Adrenal gland (tissue), 12 donors: Measurements from ENCODE around the gene CNRIP1. TPM values are rescaled to one million over a fixed set of nuclear protein-coding genes. Genes with fewer than 3 reads are reported as not detected.

Experiments
- DNase-seq, 7 donors: peaks; one replicate each; pipeline ENCODE4 v3.0.0-alpha.2; 2019 to 2020
- H3K27ac ChIP-seq, 5 donors: fragments of 200-600 bp; sonication (generic) in 4 of 5; 1 replicate in 3 of 5; 2 replicates in 2 of 5; pipeline versions ENCODE4 v1.5.1 to v1.8.0; 2016 to 2020; ENCODE audit warnings: mild to moderate bottlenecking in 1 of 5
- H3K27me3 ChIP-seq: fragments of 200-600 bp; 2 replicates; pipeline ENCODE4 v1.8.0; 2021
- H3K36me3 ChIP-seq, 2 donors: fragments of 200-600 bp; replicated peaks in 1 of 2; 1 replicate in 1 of 2; 2 replicates in 1 of 2; pipeline versions ENCODE4 v1.5.1 to v1.8.0; 2018 to 2022
- H3K4me1 ChIP-seq, 2 donors: fragments of 200-600 bp; replicated peaks in 1 of 2; 1 replicate in 1 of 2; 2 replicates in 1 of 2; pipeline versions ENCODE4 v1.5.1 to v1.8.0; 2018 to 2021
- H3K4me3 ChIP-seq, 4 donors: fragments of 200-600 bp; sonication (generic) in 3 of 4; one replicate each; pipeline ENCODE4 v1.5.1; 2016 to 2018
- H3K9me3 ChIP-seq, 3 donors: fragments of 200-600 bp; sonication (generic) in 1 of 3; replicated peaks in 1 of 3; 1 replicate in 2 of 3; 2 replicates in 1 of 3; pipeline versions ENCODE4 v1.5.1 to v1.8.0; 2016 to 2021
- CTCF ChIP-seq, 6 experiments: fragments of 450-650 bp in 4 of 6; fragments of 200-600 bp in 2 of 6; sonication (generic) in 1 of 6; IDR thresholded peaks; 1 replicate in 5 of 6; 2 replicates in 1 of 6; pipeline versions ENCODE4 v1.5.1 to v1.8.0; 2016 to 2021; ENCODE audit warnings: antibody characterized with exemption in 6 of 6, mild to moderate bottlenecking in 2 of 6, moderate library complexity in 1 of 6
- POLR2A ChIP-seq, 2 donors: fragments of 450-650 bp; IDR thresholded peaks; one replicate each; pipeline ENCODE4 v1.6.1; 2017; ENCODE audit warnings: antibody characterized with exemption in 2 of 2, mild to moderate bottlenecking in 2 of 2, moderate library complexity in 1 of 2
- WGBS, 4 donors: extraction: QIAGEN DNeasy Blood & Tissue Kit in 2 of 4; methylation state at CpG; one replicate each; pipeline versions ENCODE4 v1.1.5 to v1.1.7; 2013 to 2017; 5-methylcytosine and 5-hydroxymethylcytosine counted together
- intact Hi-C, 2 donors: fragments of 100-400 bp; cut with DNase I; formaldehyde crosslinking; loops; one replicate each; pipeline versions ENCODE4 v1.14.1 to v1.15.0; 2022 to 2023
- polyA plus RNA-seq, 3 donors: library from polyadenylated mRNA; stranded (reverse); fragments of 200-250 nt in 2 of 3; fragments of 350-450 nt in 1 of 3; fragmentation: Illumina TruSeq in 1 of 3; extraction: RNeasy Lipid Tissue Mini Kit (QIAGEN cat#74804) in 1 of 3; gene quantifications; one replicate each; pipeline ENCODE4 v1.2.3, GENCODE V29; 2013 to 2014
- total RNA-seq, 9 donors: library from RNA; depleted of rRNA in 4 of 9; stranded (reverse); fragments of >200 nt in 4 of 9; fragments of 120-200 nt in 1 of 9; fragmentation: NEBNext Ultra II Directional in 1 of 9; extraction: Animal tissue kit (Norgen Biotek cat#: 25700) in 1 of 9; gene quantifications; one replicate each; pipeline versions ENCODE4 v1.1.0 to v1.2.4, GENCODE V29; 2013 to 2023
- donor health status: healthy with polysubstance abuse.
- donor health status: Bipolar disorder and iron deficiency.
- donor health status: DM: yes; HTN: yes; CAD: no.
- donor health status: DM: no; HTN: no; CAD: no.
- donor health status: DM: no; HTN: no; CAD: no.
- donor health status: DM: yes; HTN: yes; CAD: no.

The CNRIP1 gene
- total and polyA plus RNA-seq, 12 donors = 4.3 to 16.6 (median 13.0) TPM

- TF ChIP-seq CTCF (IDR thresholded peaks at IDR 0.05) (no peak), POLR2A (IDR thresholded peaks at IDR 0.05) (no peak)
- Histone ChIP-seq H3K36me3 (no peaks in the 10 kb centered on the region), H3K4me1 (no peaks in the 10 kb centered on the region), H3K4me3 (no peak overlapping the region), H3K27ac (no peak overlapping the region), H3K9me3 (no peaks in the 10 kb centered on the region), H3K27me3 (no peaks in the 10 kb centered on the region)
- intact Hi-C loops = no loop called here
- WGBS, 4 donors = 76 to 91% (median 89%) methylated on average over 3 of the region's 3 CpGs
- DNase-seq = no peak
Measured at GRCh38 chr2:68294187-68294586, 25.6 kb downstream of the CNRIP1 start.

DNA sequence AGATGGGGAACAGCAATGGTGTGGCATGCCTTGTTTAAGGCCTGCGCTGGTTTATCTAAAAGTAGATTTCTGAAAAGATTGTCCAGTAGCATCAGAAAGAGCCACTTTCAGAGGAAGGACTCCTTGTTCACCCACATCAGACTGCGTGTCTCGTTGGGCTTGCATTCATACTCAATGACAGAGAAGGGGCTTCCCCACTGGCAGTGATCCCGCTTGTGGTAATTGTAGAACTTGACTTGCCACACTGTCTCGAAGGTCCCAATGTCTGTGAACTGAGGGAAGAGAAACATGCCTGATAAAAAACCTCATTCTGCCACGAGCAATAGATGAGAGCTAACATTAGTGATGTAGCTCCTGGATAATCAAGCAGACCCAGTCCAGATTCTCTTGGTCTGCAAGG is 26.0 kb downstream of the CNRIP1 start:
- intact Hi-C loops = no loop called here
- Histone ChIP-seq H3K27me3 (no peaks in the 10 kb centered on the region), H3K4me1 (no peaks in the 10 kb centered on the region), H3K9me3 (no peaks in the 10 kb centered on the region), H3K36me3 (no peaks in the 10 kb centered on the region), H3K4me3 (no peak overlapping the region), H3K27ac (no peak overlapping the region)
- DNase-seq = no peak
- TF ChIP-seq POLR2A (IDR thresholded peaks at IDR 0.05) (no peak), CTCF (IDR thresholded peaks at IDR 0.05) (no peak)
- 80 to 89% (median 83%) methylated on average over 6 of the region's 6 CpGs for WGBS, 4 donors

DNA sequence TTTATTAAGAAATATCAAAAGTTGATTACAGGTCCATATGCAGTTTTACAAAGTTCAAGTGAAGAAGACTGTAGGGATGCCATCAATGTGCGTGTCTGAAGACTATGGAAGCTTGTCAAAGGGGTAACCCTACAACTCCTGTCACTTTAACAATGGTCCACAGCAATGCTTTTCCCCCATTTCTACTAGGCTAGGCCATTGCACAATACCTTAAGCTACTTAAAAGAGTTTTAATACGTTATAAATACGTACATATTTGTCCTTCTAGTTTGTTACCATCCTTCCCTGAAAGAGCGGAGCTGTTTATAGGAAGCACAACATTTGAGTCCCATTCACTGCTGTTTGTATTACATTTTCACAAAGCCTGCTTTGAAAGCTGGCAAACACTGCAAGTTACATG is 26.7 kb downstream of the CNRIP1 start:
- intact Hi-C loops = no loop called here
- 84 to 92% (median 89%) methylated on average over 4 of the region's 4 CpGs for whole genome bisulfite sequencing, 4 donors
- Histone ChIP-seq H3K4me1 (no peaks in the 10 kb centered on the region), H3K27ac (no peak overlapping the region), H3K9me3 (no peaks in the 10 kb centered on the region), H3K27me3 (no peaks in the 10 kb centered on the region), H3K4me3 (no peak overlapping the region), H3K36me3 (no peaks in the 10 kb centered on the region)
- no peak for TF ChIP-seq CTCF (IDR thresholded peaks at IDR 0.05)
- no peak for TF ChIP-seq POLR2A (IDR thresholded peaks at IDR 0.05)
- no peak for DNase-seq

DNA sequence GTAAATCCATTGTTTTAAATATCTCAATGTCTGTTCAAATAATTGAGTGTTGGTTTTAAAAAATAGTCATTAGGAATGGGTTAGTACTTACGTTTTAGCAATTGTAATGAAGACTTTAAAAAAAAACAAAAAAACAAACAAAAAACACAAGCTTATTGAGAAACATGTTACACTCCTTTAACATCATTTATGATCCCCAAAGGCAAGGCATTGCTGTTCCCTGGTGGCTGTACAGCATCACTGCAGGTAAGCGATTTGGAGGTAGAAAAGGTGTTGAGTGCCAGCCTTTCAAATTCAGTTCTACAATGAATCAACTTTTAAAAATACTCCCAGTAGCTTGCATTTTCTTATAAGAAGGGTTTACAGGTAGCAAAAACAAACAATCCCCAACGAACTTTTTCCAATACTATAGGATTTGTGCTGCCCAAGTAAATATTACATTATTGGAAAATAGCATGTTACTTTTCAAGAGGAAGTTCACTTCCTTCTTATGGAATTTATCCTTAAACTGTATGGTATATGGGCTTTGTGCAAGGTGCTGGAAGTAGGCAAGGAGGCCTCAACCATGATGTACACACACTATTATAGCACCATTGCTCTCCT is 27.5 kb downstream of the CNRIP1 start:
- no peaks in the 10 kb centered on the region for H3K9me3 ChIP-seq
- 45 to 52% (median 46%) methylated on average over 3 of the region's 3 CpGs for WGBS, 4 donors

More for the DNA sequence above, 27.5 kb downstream of the CNRIP1 start:
- H3K4me1 ChIP-seq = peaks cover 0 to 6% of the 10 kb centered on the region in 2 donors
- TF ChIP-seq CTCF (IDR thresholded peaks at IDR 0.05) (peak; percentile 32 to 56 (median 52)), POLR2A (IDR thresholded peaks at IDR 0.05) (no peak)
- H3K4me3 ChIP-seq = no peak overlapping the region
- H3K36me3 ChIP-seq = no peaks in the 10 kb centered on the region
- H3K27ac ChIP-seq = no peak overlapping the region
- intact Hi-C loops = no loop called here
- DNase-seq = peak in 1 of 7 donors; percentile 14
- H3K27me3 ChIP-seq = no peaks in the 10 kb centered on the region
